Measurements from ENCODE around the gene SAMD1.

The SAMD1 gene
- 36.7 to 111 (median 83.3) reads per million in 3 experiments for total RNA-seq

DNA sequence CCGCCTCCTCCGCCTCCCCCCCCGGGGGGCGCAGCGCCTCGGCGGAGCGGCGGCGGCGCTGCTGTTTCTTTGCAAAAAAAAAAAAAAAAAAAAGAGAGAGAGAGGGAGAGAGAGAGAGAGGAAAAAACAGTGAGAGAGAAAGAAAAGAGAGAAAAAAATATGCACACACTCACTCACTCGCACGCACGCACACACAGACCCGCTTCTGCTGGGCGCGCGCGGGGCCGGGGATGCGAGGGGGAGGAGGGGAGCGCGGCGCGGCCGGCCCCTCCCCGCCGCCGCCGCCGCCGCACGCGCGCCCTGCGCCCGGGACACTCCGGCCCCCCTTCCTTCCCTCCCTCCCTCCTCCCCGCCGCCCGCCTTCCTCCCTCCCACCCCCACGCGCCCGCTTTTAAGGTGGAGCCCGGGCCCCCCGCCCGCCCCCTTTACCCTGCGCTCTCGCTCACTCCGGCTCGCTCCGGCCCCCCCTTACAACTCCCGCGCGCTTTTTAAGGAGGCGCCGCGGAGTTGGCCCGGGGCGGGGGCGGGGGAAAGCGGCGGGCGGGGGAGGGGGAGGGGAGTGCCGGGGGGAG, at the start of gene SAMD1:
SAMD1 (minus strand) TSS at position 243 of the 572 bp plus-strand sequence.
- DNase-seq = peak; percentile 77

DNA sequence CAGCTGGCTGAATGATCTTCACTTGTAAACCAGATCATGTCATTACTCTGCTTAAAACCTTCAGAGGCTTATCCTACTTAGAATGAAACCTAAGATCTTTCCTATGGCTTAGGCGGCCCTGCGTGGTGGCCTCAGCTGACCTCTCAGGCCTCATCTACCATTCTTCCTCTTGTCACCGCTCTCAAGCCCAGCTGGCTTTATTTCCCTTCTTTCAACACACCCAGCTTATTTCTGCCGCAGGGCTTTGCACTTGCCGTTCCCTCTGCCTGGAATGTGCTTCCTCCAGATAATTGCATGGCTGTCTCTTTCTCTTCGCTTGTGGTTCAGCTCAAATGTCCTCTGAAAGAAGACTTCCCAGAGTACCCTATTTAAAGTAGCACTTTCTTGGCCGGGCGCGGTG, 49.4 kb upstream of the SAMD1 start:
- no peak for DNase-seq

DNA sequence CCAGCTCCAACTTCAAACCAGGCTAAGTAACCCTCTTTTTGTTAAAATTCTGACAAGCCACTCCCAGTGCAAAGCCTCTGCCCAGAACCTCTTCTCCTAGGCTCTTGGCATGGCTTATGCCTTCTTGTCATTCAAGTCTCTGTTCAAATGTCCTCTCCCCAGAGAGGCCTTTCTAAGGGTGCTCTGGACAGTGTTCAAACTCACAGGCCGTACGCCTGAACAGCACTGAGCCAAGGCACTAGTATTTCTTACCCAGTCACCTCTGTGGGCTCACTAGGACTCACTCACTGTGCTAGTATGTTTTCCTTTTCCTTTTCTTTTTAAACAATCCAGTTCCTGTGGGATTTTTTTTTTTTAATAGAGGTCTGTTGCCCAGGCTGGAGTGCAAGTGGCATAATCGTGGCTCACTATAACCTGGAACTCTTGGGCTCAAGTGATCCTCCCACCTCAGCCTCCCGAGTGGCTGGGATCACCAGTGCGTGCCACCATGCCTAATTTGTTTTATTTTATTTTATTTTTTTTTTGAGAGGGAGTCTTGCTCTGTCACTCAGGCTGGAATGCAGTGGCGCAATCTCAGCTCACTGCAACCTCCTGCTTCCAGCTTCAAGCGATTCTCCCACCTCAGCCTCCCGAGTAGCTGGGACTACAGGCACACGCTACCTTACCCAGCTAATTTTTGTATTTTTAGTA, 48.2 kb upstream of the SAMD1 start:
- no peak for DNase-seq

DNA sequence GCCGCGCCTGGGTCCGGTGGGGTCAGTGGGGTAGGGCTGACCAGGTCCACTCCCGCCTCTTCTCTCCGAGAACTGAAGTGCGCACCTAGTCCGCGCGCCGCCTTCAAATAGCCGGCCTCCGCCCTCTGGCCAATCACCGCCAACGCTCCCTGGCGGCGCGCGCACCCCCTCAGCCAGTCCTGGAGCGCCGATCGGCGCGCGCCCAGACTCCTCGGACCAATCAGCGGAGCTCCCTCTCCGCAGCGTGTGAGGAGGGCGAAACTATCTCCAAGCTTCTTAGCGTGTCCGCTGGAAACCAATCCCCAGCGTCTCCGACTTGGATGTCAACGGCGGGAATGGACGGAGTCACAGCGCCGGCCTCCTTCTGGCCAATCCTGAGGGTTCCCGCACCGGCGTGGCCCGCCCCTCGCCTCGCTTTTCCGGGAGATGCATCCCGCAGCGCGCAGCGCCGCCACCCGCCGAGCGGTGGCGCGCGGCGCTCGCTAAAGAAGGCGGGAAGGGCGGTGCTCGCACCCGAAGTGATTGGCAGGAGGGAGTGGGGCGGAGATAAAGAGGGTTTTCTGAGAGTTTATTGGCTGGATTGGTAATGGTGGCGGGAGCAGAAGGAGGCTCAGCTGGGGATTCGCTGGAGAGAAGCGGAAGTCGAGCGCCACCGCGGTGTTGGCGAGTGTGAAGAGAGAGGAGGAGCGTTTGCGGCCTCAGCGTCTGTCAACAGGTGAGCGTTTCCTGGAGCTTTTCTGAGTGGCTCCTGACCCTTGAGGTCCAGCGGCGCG, 46.1 kb upstream of the SAMD1 start, which contains the start of gene ASF1B:
ASF1B (minus strand) TSS at position 81 of the 773 bp plus-strand sequence. CDS start 133 bp downstream, outside the sequence.
- peak; percentile 99 for DNase-seq

DNA sequence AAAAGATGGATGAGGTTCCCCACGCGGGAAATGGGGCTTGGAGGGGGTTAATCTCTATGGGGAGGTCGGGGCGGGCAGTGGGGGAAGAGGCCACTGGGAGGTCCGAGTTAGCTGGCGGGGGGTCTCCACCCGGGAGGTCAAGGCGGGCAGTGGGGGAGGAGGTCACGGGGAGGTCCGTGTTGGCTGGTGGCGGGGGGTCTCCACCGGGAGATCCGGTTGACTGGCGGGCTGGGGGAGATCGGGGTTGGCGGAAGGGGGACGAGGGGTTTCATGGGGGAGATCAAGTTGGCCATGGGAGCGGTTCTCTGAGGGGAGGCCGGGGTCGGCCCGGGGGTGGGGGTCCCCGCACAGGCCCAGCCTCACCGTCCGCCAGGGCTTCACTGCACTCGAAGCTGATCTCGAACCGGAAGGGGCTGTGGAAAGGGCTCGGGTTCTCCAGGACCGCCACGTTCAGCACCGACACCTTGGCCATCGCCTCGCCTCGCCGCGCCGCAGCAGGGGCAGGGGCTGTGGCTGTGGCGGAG, 45.5 kb upstream of the SAMD1 start:
- no peak for DNase-seq

DNA sequence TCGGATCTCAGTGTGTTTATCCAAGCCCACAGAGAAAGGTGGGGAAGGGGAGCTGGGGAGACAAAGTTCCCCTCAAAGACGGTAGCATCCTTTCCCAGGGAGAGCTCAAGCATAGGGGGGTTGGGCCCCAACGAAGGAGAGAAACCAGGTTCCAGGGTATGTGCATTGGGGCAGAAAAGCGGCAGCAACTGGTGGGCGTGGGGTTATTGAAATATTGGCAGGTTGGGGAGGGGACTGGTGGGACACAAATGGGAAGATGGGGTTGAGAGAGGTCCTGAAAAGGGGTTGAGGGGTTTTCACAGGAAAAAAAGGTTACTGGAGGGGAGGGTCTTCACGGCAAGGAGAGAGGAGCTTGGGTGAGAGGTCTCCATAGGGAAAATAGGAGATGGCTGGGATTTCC, 44.8 kb upstream of the SAMD1 start:
- no peak for DNase-seq

DNA sequence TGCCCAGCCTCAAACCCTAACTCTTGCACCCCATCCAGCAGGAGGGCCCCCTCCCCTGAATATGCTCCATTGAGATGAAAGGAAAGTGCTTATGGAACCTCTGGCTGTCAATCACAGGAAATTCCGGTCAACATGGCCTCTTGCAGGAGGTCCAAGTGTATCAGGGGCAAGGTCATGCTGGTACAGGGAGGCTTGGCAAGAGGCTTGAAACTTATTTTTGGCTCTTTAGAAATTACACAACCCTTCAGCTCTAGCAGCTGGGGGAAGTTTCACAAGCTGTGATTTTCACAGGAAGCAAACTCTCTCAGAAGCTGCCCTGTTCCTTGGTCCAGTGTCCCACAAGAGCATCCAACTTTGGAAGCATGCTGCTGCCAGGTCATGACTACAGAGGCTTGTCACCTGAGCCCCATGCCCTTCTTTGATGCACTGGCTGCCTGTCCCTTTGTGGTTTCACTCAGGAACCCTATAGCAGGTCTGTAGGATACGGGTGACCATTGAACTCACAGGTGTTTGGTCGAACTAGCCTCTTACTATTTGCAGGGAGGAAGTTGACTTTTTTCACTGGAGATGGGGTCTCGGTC, 37.5 kb upstream of the SAMD1 start:
- no peak for DNase-seq

DNA sequence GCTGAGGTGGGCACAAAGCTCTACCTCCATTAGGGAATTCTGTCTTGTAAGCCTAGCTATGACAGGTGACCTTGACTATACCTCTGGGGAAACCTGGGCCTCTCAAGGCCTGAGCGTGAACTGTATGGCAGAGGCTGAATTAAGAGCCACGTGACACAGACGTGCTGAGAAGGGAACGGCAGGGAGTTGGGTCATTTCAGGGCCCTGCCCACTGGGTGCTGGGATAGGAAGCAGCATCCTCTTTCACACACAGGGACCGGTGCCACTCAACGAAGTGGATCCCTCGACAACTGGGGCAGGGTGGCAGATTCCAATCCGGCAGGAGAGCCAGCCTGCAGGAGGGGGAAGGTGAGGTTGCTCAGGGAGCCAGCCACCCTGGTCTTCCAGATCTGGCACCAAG, 36.6 kb upstream of the SAMD1 start:
- DNase-seq = no peak

DNA sequence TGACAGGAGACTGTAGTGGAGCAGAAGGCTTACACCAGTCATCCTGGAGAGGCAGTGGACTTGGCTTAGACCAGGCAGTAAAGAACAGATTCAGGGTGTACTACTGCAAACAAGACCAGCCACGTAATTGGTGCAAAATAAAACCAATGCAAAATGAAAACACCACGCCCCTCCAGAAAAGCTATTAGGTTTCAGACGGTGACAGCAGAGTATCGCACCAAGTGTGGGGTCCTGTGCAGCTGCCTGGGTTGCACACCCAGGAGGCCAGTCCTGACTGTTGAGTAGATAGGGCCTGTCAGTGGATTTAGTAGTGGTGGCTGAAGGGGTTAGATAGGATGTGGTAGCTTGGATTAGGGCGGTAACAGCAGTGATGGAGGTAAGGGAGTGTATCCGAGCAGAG, 32.4 kb upstream of the SAMD1 start:
- DNase-seq = no peak

DNA sequence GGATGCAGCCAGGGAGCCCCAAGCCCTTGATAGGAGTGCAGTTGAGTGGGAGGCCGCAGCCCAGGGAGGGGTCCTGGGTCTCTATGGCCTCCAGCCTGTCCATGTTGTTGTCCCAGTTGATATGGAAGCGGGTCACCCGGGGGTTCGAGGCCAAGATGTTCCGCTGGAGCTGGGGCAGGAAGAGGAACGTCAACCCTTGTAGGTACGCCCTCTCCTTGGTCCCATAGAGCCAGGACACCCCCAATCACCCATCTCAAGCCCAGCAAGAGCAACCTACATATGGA, 29.9 kb upstream of the SAMD1 start:
- DNase-seq = no peak

DNA sequence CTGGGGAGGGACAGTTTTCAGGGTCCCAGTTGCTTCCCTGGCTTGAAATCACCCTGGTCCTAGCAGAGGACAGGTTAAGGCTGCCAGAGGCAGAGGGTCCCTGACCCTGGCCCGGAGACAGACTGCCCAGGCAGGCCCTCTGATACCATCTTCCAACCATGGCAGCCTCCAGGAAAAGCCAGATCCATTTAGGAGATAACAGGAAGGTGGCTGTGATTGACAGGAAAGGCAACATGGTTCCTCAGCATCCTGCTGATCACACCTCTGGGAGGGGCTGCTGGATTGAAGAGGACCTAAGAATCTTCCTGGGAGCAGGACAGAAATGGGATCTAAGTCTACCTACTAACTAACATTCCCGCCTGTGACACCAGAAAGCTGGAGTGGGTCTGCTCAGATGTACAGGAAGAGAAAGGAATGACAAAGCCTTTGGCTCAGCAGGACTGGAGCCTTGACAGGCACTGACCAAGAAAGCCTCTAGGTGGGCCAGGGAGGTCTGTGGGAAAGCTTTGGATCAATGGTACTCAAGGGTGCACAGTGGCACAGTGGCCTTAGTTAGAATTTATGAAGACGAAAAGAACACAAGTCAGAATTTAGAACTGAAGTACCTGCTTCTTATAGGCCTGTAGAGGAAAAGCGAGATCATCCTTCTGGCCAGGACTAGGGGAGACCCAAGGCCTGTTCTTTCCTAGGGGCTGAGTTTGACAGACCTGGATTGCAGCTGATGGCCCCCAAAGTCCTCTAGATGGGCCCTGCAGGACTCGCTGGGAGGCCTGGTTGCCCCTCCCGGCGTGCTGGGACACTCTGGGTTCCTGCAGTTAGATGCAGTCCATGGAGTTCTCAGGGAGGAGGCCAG, 29.3 kb upstream of the SAMD1 start:
- no peak for DNase-seq

DNA sequence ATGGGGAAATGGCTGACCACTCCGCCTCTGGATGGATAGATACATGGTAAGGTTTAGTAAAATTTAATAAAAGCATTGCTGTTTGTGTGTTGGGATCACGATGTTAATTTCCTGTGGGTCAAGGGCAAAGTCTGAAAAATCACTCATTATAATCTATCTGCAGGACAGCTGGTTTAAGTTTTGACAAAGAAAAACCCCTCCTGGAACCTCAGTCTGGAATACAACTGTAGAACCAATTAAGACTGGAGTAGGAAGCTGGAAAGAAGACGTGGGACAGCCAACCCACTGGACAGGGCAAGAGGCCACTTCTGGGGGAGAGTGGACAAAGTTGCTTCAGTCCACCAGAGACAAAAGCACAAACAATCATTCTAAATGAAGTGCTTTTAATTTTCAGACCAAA, 28.6 kb upstream of the SAMD1 start:
- no peak for DNase-seq

DNA sequence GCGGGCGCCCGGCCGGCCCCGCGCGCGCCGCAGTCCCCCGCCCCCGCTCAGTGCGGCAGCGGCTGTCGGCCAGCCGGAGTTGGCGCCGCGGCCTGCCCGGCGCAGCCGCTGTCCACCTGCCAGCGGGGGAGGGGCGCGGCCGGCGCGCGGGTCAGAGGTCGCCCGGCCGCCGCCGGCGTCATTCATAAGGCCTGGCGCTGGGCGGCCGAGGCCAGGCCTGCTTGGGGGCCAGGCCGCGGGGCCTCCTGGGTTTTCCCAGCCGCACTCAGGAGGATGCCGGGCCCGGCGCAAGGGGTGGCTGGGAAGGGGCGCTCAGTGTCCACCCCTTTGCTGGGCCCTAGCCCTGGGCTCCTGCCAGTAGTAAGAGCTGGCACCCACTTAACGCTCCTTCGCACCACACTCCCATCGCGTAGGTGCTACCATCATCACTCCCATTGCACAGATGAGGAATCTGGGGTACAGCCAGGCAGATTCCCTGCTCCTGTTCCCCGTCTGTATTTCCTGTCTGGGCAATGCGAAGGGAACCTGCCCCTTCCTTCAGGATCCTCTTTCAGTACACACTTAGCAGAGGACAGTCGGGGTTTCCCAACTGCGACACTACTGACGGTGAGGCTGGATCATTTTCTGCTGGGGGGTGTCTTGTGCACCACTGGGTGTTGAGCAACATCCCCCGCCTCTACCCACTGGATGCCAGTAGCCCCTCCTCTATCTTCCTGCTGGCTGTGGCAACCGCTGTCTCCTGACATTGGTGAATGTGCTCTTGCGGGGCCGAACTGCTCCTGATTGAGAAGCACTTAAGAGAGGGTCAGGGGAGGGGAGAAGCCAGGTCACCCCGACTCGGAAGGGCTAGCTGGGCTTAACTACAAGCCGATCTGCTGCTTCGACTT, 27.9 kb upstream of the SAMD1 start:
- DNase-seq = peak; percentile 57

DNA sequence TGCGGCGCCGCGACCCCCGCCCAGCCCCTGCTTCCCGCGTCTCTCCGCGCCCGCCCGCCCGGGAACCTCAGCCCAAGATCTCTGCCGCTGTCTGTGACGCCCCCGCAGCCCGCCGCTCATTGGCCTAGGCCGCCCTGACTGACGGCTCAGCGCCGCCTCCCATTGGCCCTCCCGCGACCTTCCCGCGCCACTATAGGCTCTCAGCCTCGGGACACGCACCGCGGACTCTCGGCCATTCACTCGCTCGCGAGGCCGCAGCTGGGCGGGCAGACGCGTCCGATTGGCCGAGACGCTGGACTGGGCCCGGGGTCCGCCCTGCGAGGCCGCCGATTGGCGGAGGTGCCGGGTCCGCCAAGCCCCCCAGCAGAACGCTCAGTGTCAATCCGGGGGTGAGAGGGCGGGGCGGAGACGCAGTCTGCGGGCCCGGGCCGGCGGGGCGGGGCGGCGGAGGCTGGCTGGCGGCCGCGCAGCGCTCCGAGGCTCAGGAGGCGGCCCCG, 27.2 kb upstream of the SAMD1 start, which contains the start of gene PRKACA:
PRKACA (minus strand) TSS at position 95 of the 497 bp plus-strand sequence. CDS start 215 bp downstream, outside the sequence.
- peak; percentile 99 for DNase-seq

DNA sequence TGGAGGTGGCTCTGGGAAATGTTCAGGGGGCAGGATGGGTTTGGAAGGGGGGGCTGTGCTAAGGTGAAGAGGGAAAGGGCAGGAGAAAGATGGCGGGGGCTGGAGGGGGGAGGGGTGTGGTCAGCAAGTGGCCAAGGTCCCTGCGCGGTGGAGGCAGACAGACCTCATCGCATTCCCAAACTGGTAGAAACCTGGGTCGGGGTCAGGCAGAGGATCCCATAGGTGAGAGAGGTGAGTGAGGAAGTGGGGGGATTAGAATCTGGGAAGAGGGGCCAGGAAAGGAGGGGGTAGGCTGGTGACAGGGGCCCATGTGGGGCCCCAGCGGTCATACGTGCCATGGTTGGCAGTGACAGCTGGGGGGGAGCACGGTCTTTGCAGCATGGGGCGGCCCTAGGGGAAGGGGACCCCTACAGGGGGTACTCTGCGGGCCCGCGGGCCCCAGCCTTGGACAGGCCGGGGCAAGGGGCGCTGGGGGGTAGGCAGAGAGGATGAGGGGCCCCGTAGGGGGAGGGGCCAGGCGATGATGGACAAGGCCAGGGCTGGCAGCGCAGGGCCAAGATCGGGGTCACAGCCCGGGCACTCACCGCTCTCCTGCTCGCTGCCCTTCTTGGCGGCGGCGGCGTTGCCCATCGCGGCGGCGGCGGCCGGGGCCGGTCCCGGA, 26.5 kb upstream of the SAMD1 start:
- DNase-seq = peak; percentile 12

DNA sequence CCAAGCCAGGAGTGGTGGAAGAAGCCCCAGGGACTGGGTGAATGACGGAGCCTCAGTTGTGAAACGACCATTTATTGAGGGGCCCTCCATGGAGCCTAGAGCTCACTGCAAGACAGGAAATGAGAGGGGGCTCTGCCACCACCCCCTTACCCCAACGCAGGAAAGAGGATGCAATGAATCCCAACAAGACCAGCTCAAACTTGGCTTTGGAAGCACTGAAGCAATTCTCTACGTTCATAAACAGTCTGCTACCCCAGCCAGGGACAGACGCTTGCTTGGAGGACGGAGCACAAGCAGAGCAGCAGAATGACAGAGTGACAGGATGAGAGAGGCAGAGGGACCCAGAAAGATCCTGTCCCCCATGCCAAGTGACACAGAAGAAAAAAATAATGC, 26.0 kb upstream of the SAMD1 start:
- DNase-seq = no peak

DNA sequence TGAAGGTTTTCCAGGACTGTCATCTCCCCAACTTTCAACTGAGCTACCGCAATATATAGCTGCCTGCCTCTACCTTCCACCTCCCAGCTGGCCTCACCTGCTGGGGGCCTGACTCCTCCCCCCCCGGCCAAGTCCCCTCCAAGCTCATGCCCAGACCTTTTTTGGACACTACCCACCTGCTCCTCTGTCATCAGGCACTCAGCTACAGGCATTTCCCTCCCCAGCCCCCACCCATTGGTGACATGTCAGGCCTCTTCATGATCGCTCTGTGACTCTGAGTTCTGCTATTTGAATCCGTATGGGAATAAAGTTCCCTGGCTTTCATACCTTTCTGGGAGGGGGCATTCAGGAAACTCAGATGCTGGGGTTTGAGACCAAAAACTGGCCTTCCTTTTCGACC, 25.2 kb upstream of the SAMD1 start:
- no peak for DNase-seq

DNA sequence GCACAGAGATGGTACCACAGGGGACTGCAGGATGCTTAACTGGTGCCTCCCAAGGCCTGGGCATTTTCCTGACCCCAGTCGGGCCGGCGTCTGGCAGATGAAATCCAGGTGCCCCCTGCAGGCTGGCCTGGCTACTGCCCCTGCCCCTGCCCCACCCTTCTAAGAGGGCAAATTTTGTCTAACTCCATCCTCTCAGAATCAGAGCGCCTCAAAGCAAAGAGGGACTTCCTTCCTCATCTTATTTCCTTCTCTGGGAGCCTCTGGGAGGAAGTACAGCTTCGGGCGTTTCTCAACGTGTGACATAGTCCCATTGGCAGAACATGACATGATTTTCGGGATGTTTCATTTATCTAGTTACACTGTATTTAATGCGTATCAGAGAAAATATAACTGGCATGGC, 24.3 kb upstream of the SAMD1 start:
- peak; percentile 22 for DNase-seq

DNA sequence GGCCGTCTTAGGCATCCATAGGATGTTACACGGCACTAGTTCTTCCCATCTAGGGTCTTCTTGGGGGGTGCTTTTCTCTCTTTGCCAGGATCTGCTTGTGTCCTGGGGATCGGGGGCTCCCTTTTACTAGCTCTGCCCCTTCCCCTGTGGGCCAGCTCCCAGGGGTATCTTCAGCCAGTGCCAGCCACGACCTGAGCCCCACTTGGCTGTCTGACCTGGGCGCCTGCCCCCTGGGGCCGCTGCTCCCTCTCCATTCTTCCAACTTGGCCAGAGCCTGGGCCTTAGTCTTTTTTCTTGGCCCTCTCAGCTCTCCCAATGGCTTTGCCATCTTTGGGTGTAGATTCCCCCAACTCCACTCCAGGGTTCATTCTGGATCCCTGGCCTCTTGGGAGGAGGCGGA, 23.9 kb upstream of the SAMD1 start:
- DNase-seq = no peak

DNA sequence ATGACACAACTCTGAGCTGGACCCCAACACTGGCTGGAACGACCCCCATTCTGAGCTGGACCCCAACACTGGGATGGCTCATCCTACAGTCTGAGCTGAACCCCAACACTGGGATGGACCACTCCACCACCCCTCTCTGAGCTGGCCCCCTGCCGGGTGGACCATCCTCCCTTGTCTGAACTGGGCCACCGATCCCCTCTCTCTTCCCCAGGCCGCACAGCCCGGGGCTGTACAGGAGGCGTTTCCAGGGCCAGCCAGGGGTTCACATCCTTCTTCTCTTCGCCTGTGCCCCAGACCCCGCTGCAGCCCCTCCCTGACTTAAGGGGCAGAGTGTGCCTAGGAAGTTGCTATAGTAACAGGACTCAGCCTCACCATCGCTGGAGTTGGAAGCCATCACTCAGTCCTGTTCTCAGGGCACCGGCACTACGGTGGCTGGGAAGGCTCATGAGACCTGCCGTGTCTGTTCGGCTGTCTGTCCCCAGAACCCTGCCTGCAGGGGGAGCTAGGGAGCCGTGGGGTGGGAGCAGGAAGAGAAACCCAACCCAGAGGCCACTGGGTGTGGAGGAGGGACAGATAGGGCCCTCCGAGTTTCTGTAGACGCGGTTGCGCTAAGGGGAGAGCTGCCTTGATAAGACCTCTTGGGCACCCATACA, 23.3 kb upstream of the SAMD1 start:
- DNase-seq = peak; percentile 27

Data from central memory CD4-positive, alpha-beta T cell (primary cell).